SK-N-SH treated with all-trans-retinoic acid at 6 μM for 48 hours (cell line): Measurements from ENCODE around the gene PMS2.

Source experiments
- GLIS3 ChIP-seq: fragments of 250-450 bp; sonication (Bioruptor Pico); IDR thresholded peaks from 2 replicates; pipeline ENCODE4 v1.5.0; 2020; ENCODE audit warnings: mild to moderate bottlenecking, moderate library complexity
- ZC3H10 ChIP-seq: fragments of 250-450 bp; sonication (Bioruptor Pico); IDR thresholded peaks from 2 replicates; pipeline ENCODE4 v1.5.1; 2021; ENCODE audit warnings: mild to moderate bottlenecking, moderate library complexity
- TF ChIP-seq, protein P1 (sequence below): fragments of 250-450 bp; sonication (Bioruptor Pico); IDR thresholded peaks from 2 replicates; pipeline ENCODE4 v1.8.0; 2020; ENCODE audit warnings: mild to moderate bottlenecking, moderate library complexity, borderline replicate concordance

- TF ChIP-seq, protein P1, sequence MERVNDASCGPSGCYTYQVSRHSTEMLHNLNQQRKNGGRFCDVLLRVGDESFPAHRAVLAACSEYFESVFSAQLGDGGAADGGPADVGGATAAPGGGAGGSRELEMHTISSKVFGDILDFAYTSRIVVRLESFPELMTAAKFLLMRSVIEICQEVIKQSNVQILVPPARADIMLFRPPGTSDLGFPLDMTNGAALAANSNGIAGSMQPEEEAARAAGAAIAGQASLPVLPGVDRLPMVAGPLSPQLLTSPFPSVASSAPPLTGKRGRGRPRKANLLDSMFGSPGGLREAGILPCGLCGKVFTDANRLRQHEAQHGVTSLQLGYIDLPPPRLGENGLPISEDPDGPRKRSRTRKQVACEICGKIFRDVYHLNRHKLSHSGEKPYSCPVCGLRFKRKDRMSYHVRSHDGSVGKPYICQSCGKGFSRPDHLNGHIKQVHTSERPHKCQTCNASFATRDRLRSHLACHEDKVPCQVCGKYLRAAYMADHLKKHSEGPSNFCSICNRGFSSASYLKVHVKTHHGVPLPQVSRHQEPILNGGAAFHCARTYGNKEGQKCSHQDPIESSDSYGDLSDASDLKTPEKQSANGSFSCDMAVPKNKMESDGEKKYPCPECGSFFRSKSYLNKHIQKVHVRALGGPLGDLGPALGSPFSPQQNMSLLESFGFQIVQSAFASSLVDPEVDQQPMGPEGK (CRISPR knock-in tag), result no peak
- TF ChIP-seq ZC3H10 (CRISPR knock-in tag) (no peak), GLIS3 (CRISPR knock-in tag) (no peak)
Observed at GRCh38 chr7:6027806-6028365, 19.0 kb upstream of the PMS2 start.
